WTC11 (cell line): ENCODE results near the gene ANTXRL. TPM values are rescaled to one million over a fixed set of nuclear protein-coding genes. Genes with fewer than 3 reads are reported as not detected.
A peak's percentile ranks its signal among the peaks of the same experiment; 100 is the strongest.

Experiments used
- ATAC-seq: fragments of 200-7000 bp; cut with Tn5 transposase; 2 replicates; pipeline ENCODE4 v1.10.0; 2021; ENCODE audit warnings: mild to moderate bottlenecking, moderate library complexity
- CTCF ChIA-PET: fragments of 300-600 bp; sonication (Branson Sonifier 250); formaldehyde crosslinking; loops from one replicate; lab custom pipeline; 2021; ENCODE audit warnings: antibody characterized with exemption; lab: Charles Lee
- POLR2A ChIA-PET: fragments of 350-600 bp; sonication (Branson Sonifier 250); formaldehyde crosslinking; loops from one replicate; lab custom pipeline; 2021; ENCODE audit warnings: antibody characterized with exemption; lab: Charles Lee
- DNase-seq: peaks from one replicate; pipeline ENCODE4 v3.0.0; 2021; ENCODE audit warnings: low spot score
- H3K27ac Mint-ChIP-seq: 2 replicates; pipeline ENCODE4 v1.8.0; 2021; ENCODE audit warnings: mixed read lengths
- H3K27me3 Mint-ChIP-seq: 2 replicates; pipeline ENCODE4 v1.8.0; 2021; ENCODE audit warnings: low read depth, mild to moderate bottlenecking, moderate library complexity, mixed read lengths
- H3K36me3 Mint-ChIP-seq: 2 replicates; pipeline ENCODE4 v1.8.0; 2021; ENCODE audit warnings: mixed read lengths
- H3K4me1 Mint-ChIP-seq: 2 replicates; pipeline ENCODE4 v1.8.0; 2022; ENCODE audit warnings: mixed read lengths
- H3K4me3 Mint-ChIP-seq: 2 replicates; pipeline ENCODE4 v1.8.0; 2021; ENCODE audit warnings: mild to moderate bottlenecking, moderate library complexity, mixed read lengths
- H3K9me3 Mint-ChIP-seq: 2 replicates; pipeline ENCODE4 v1.8.0; 2021; ENCODE audit warnings: mixed read lengths
- CBFB ChIP-seq: sonication (generic); formaldehyde crosslinking; IDR thresholded peaks from 2 replicates; pipeline ENCODE4 v1.8.1; 2022; ENCODE audit warnings: mild to moderate bottlenecking, low read depth, missing genetic modification reagents
- CDX4 ChIP-seq: fragments of 250-450 bp; sonication (Bioruptor Pico); IDR thresholded peaks from 2 replicates; pipeline ENCODE4 v1.9.0; 2021; ENCODE audit warnings: moderate library complexity, mild to moderate bottlenecking, inconsistent platforms, borderline replicate concordance
- CREB1 ChIP-seq: sonication (generic); formaldehyde crosslinking; IDR thresholded peaks from 2 replicates; pipeline ENCODE4 v1.8.0; 2023; ENCODE audit warnings: mild to moderate bottlenecking, missing genetic modification reagents
- ETV6 ChIP-seq: sonication (generic); formaldehyde crosslinking; IDR thresholded peaks from 2 replicates; pipeline ENCODE4 v1.8.1; 2022; ENCODE audit warnings: mild to moderate bottlenecking, missing genetic modification reagents
- FOXP1 ChIP-seq: sonication (generic); formaldehyde crosslinking; IDR thresholded peaks from 2 replicates; pipeline ENCODE4 v1.8.0; 2022; ENCODE audit warnings: missing genetic modification reagents, mild to moderate bottlenecking, moderate library complexity, borderline replicate concordance
- FOXP4 ChIP-seq: sonication (generic); formaldehyde crosslinking; IDR thresholded peaks from 2 replicates; pipeline ENCODE4 v1.8.0; 2022; ENCODE audit warnings: mild to moderate bottlenecking, missing genetic modification reagents
- HMGA2 ChIP-seq: fragments of 250-450 bp; sonication (Bioruptor Pico); IDR thresholded peaks from 2 replicates; pipeline ENCODE4 v1.4.0; 2021; ENCODE audit warnings: mild to moderate bottlenecking, moderate library complexity
- JAZF1 ChIP-seq: fragments of 250-450 bp; sonication (Bioruptor Pico); IDR thresholded peaks from 2 replicates; pipeline ENCODE4 v1.9.0; 2021; ENCODE audit warnings: moderate library complexity, mild to moderate bottlenecking, inconsistent platforms
- JUN ChIP-seq: sonication (generic); formaldehyde crosslinking; IDR thresholded peaks from 2 replicates; pipeline ENCODE4 v1.8.0; 2023; ENCODE audit warnings: mild to moderate bottlenecking, missing genetic modification reagents
- NR1H2 ChIP-seq: sonication (generic); formaldehyde crosslinking; IDR thresholded peaks from 2 replicates; pipeline ENCODE4 v1.9.0; 2021; ENCODE audit warnings: mild to moderate bottlenecking, moderate library complexity, missing genetic modification reagents
- NR2C2 ChIP-seq: sonication (generic); formaldehyde crosslinking; IDR thresholded peaks from 2 replicates; pipeline ENCODE4 v1.8.0; 2022; ENCODE audit warnings: mild to moderate bottlenecking, missing genetic modification reagents
- NR3C1 ChIP-seq: sonication (generic); formaldehyde crosslinking; conservative IDR thresholded peaks from 2 replicates; pipeline ENCODE4 v1.8.1; 2023; ENCODE audit warnings: low read depth, mild to moderate bottlenecking, missing genetic modification reagents
- RELA ChIP-seq: sonication (generic); formaldehyde crosslinking; IDR thresholded peaks from 2 replicates; pipeline ENCODE4 v1.8.1; 2022; ENCODE audit warnings: missing genetic modification reagents, mild to moderate bottlenecking, borderline replicate concordance
- SMAD3 ChIP-seq: sonication (generic); formaldehyde crosslinking; IDR thresholded peaks from 2 replicates; pipeline ENCODE4 v1.8.0; 2022; ENCODE audit warnings: missing genetic modification reagents, mild to moderate bottlenecking, borderline replicate concordance
- SMAD4 ChIP-seq: sonication (generic); formaldehyde crosslinking; IDR thresholded peaks from 2 replicates; pipeline ENCODE4 v1.8.0; 2022; ENCODE audit warnings: mild to moderate bottlenecking, missing genetic modification reagents
- TCF7 ChIP-seq: sonication (generic); formaldehyde crosslinking; IDR thresholded peaks from 2 replicates; pipeline ENCODE4 v1.8.0; 2022; ENCODE audit warnings: mild to moderate bottlenecking, low read depth, missing genetic modification reagents, moderate library complexity
- TP53 ChIP-seq: sonication (generic); formaldehyde crosslinking; IDR thresholded peaks from 2 replicates; pipeline ENCODE4 v1.8.1; 2023; ENCODE audit warnings: mild to moderate bottlenecking, missing genetic modification reagents
- USF1 ChIP-seq: sonication (generic); formaldehyde crosslinking; IDR thresholded peaks from 2 replicates; pipeline ENCODE4 v1.8.0; 2022; ENCODE audit warnings: mild to moderate bottlenecking, missing genetic modification reagents
- ZBTB21 ChIP-seq: sonication (generic); formaldehyde crosslinking; IDR thresholded peaks from 2 replicates; pipeline ENCODE4 v1.8.1; 2023; ENCODE audit warnings: mild to moderate bottlenecking, missing genetic modification reagents, borderline replicate concordance
- ZNF121 ChIP-seq: sonication (generic); formaldehyde crosslinking; IDR thresholded peaks from 2 replicates; pipeline ENCODE4 v1.8.0; 2023; ENCODE audit warnings: missing genetic modification reagents
- ZNF219 ChIP-seq: sonication (generic); formaldehyde crosslinking; IDR thresholded peaks from 2 replicates; pipeline ENCODE4 v1.8.0; 2023; ENCODE audit warnings: missing genetic modification reagents, mild to moderate bottlenecking, borderline replicate concordance
- ZNF232 ChIP-seq: sonication (generic); formaldehyde crosslinking; IDR thresholded peaks from 2 replicates; pipeline ENCODE4 v1.8.0; 2022; ENCODE audit warnings: mild to moderate bottlenecking, missing genetic modification reagents
- ZNF281 ChIP-seq: sonication (generic); formaldehyde crosslinking; IDR thresholded peaks from 2 replicates; pipeline ENCODE4 v1.8.0; 2023; ENCODE audit warnings: mild to moderate bottlenecking, missing genetic modification reagents
- ZNF396 ChIP-seq: fragments of 250-450 bp; sonication (Bioruptor Pico); IDR thresholded peaks from 2 replicates; pipeline ENCODE4 v1.8.0; 2021; ENCODE audit warnings: mild to moderate bottlenecking, moderate library complexity, borderline replicate concordance
- ZNF532 ChIP-seq: fragments of 250-450 bp; sonication (Bioruptor Pico); IDR thresholded peaks from 2 replicates; pipeline ENCODE4 v1.9.0; 2021; ENCODE audit warnings: mild to moderate bottlenecking, borderline replicate concordance
- ZNF671 ChIP-seq: fragments of 250-450 bp; sonication (Bioruptor Pico); IDR thresholded peaks from 2 replicates; pipeline ENCODE4 v1.8.0; 2021; ENCODE audit warnings: mild to moderate bottlenecking
- total RNA-seq: library from RNA; stranded (reverse); gene quantifications from 3 replicates; pipeline ENCODE4 v1.2.3, GENCODE V29; 2021

The ANTXRL gene
- total RNA-seq, 1 experiment from 2014 or later, result not detected

GRCh38 chr10:46323176-46323575, 36.4 kb downstream of the ANTXRL start:
- ATAC-seq (no peak), DNase-seq (no peak)
- peaks cover 5% of the 10 kb centered on the region; the same call in 1 of the 2 replicates for H3K4me1 Mint-ChIP-seq
- CTCF ChIA-PET, result interaction anchor here (1.0 kb wide), 1 partner anchor 94 kb away, joined by 3 read pairs; no protein-coding TSS in a partner anchor
- H3K4me3 Mint-ChIP-seq, result no peak overlapping the region
- H3K36me3 Mint-ChIP-seq, result no peaks in the 10 kb centered on the region
- H3K9me3 Mint-ChIP-seq, result no peaks in the 10 kb centered on the region
- no peaks in the 10 kb centered on the region for H3K27me3 Mint-ChIP-seq
- no peak for TF ChIP-seq JUN
- TF ChIP-seq USF1 (CRISPR knock-in tag), result no peak
- no peak for TF ChIP-seq ZNF281 (CRISPR knock-in tag)
- TF ChIP-seq ZBTB21 (CRISPR knock-in tag), result no peak
- no peak for TF ChIP-seq CBFB (CRISPR knock-in tag)
- TF ChIP-seq SMAD3, result no peak
- TF ChIP-seq NR2C2 (CRISPR knock-in tag), result no peak
- TF ChIP-seq ZNF121, result no peak
- TF ChIP-seq ZNF232 (CRISPR knock-in tag), result no peak
- TF ChIP-seq ZNF671, result no peak
- no peak for TF ChIP-seq RELA (CRISPR knock-in tag)
- TF ChIP-seq ETV6 (CRISPR knock-in tag), result no peak
- no peak for TF ChIP-seq NR3C1
- TF ChIP-seq HMGA2 (CRISPR knock-in tag), result no peak
- no peak for TF ChIP-seq JAZF1 (CRISPR knock-in tag)
- no peak for TF ChIP-seq ZNF219
- TF ChIP-seq NR1H2 (CRISPR knock-in tag), result no peak
- POLR2A ChIA-PET, result no interaction called here
- no peak overlapping the region for H3K27ac Mint-ChIP-seq

- ATAC-seq (peak; percentile 41; the same call in 1 of the 2 replicates), DNase-seq (no peak)
- ChIA-PET CTCF (no interaction called here), POLR2A (no interaction called here)
- no peak overlapping the region for H3K27ac Mint-ChIP-seq
- H3K27me3 Mint-ChIP-seq, result no peaks in the 10 kb centered on the region
- no peaks in the 10 kb centered on the region for H3K36me3 Mint-ChIP-seq
- H3K4me1 Mint-ChIP-seq, result peaks cover 12% of the 10 kb centered on the region
- no peak overlapping the region for H3K4me3 Mint-ChIP-seq
- no peaks in the 10 kb centered on the region for H3K9me3 Mint-ChIP-seq
- no peak for TF ChIP-seq FOXP1
- TF ChIP-seq FOXP4 (CRISPR knock-in tag), result no peak
- no peak for TF ChIP-seq TP53
- no peak for TF ChIP-seq SMAD4
- TF ChIP-seq CREB1 (CRISPR knock-in tag), result no peak
- TF ChIP-seq ZNF396, result no peak
- TF ChIP-seq CDX4 (CRISPR knock-in tag), result no peak
- no peak for TF ChIP-seq ZNF532 (CRISPR knock-in tag)
- no peak for TF ChIP-seq TCF7 (CRISPR knock-in tag)
- no peak for TF ChIP-seq USF1 (CRISPR knock-in tag)
These were observed 38.2 kb downstream of the ANTXRL start for GRCh38 chr10:46325021-46325420.
